ENCODE data around the gene GSTA5. TPM values are rescaled to one million over a fixed set of nuclear protein-coding genes. Genes with fewer than 3 reads are reported as not detected.

The GSTA5 gene
- total RNA-seq (not detected), polyA plus RNA-seq (not detected)
- long read RNA-seq, donor 1: 0 reads
- long read RNA-seq, donor 2: 0 reads
- long read RNA-seq, donor 3: 0 reads

- no peak for TF ChIP-seq CTCF (IDR thresholded peaks at IDR 0.05)
- Histone ChIP-seq H3K27ac (no peak within 1 kb of the TSS), H3K9me3 (no peaks in the 10 kb centered on the region), H3K4me1 (no peaks in the 10 kb centered on the region), H3K4me3 (no peak within 1 kb of the TSS), H3K27me3 (peaks cover 0 to 17% (median 6%) of the 10 kb centered on the region in 7 donors), H3K36me3 (no peaks in the 10 kb centered on the region)
- intact Hi-C loops (cut with DNase I): no loop called here
- no peak for ATAC-seq
- 76 to 81% methylated on average over 5 of the region's 5 CpGs for WGBS, 2 donors
- DNase-seq: no peak
Measured at GRCh38 chr6:52840763-52841585, at the start of gene GSTA5. TSS of gene GSTA5 (minus strand) at chr6:52840813.

GRCh38 chr6:52890018-52890417 is 49.4 kb upstream of the GSTA5 start:
- intact Hi-C loops (cut with DNase I): no loop called here
- Histone ChIP-seq H3K27me3 (no peaks in the 10 kb centered on the region), H3K4me1 (no peaks in the 10 kb centered on the region), H3K27ac (no peak overlapping the region), H3K4me3 (no peak overlapping the region), H3K36me3 (no peaks in the 10 kb centered on the region), H3K9me3 (no peaks in the 10 kb centered on the region)
- WGBS, 2 donors: 68 to 72% methylated on average over 3 of the region's 3 CpGs
- no peak for TF ChIP-seq CTCF (IDR thresholded peaks at IDR 0.05)
- no peak for ATAC-seq
- no peak for DNase-seq

- H3K4me3 ChIP-seq: no peak overlapping the region
- DNase-seq (no peak), ATAC-seq (no peak)
- WGBS, 2 donors: 79 to 80% methylated on average over 3 of the region's 3 CpGs
- no peak for TF ChIP-seq CTCF (IDR thresholded peaks at IDR 0.05)
- H3K4me1 ChIP-seq: no peaks in the 10 kb centered on the region
- no peaks in the 10 kb centered on the region for H3K36me3 ChIP-seq
- no peaks in the 10 kb centered on the region for H3K27me3 ChIP-seq
- no peak overlapping the region for H3K27ac ChIP-seq
- H3K9me3 ChIP-seq: no peaks in the 10 kb centered on the region
- intact Hi-C loops (cut with DNase I): loop anchor here in 1 of 10 donors (10.0 kb wide), 1 partner anchor 107 kb away; the partner anchor contains the start of gene GSTA4
Measured at GRCh38 chr6:52887910-52888524, 47.4 kb upstream of the GSTA5 start.

GRCh38 chr6:52881996-52882841 is 41.6 kb upstream of the GSTA5 start:
- Histone ChIP-seq H3K27ac (peak overlapping the region in 1 of 10 donors; percentile 15), H3K36me3 (no peaks in the 10 kb centered on the region), H3K4me1 (peaks cover 0 to 8% (median 0%) of the 10 kb centered on the region in 9 donors), H3K4me3 (peak overlapping the region; percentile 19 to 63 (median 55)), H3K9me3 (no peaks in the 10 kb centered on the region), H3K27me3 (no peaks in the 10 kb centered on the region)
- DNase-seq (peak; percentile 37 to 62), ATAC-seq (peak; percentile 87 to 99 (median 96))
- intact Hi-C loops (cut with DNase I): loop anchor here in 2 of 10 donors (5.0 to 10.0 kb wide), 2 partner anchors 113 to 115 kb away; partner anchors contain the start of gene GSTA4 (in 2 of the 2)
- 12 to 16% methylated on average over 18 of the region's 18 CpGs for WGBS, 2 donors
- TF ChIP-seq CTCF (IDR thresholded peaks at IDR 0.05): peak; percentile 55 to 89 (median 85)
